Brain microvascular endothelial cell (primary cell): ENCODE results near the gene NOLC1.
A peak's percentile ranks its signal among the peaks of the same experiment; 100 is the strongest.

Source experiments
- DNase-seq: peaks from one replicate; pipeline ENCODE4 v3.0.0-alpha.2; 2020
- H3K27ac ChIP-seq: fragments of 250-450 bp; sonication (Bioruptor Pico); 2 replicates; pipeline ENCODE4 v1.5.1; 2020; ENCODE audit warnings: mild to moderate bottlenecking, moderate library complexity
- H3K27me3 ChIP-seq: fragments of 250-450 bp; sonication (Bioruptor Pico); replicated peaks from 2 replicates; pipeline ENCODE4 v1.5.1; 2020; ENCODE audit warnings: mild to moderate bottlenecking
- H3K36me3 ChIP-seq: fragments of 250-450 bp; sonication (Bioruptor Pico); replicated peaks from 2 replicates; pipeline ENCODE4 v1.5.1; 2020; ENCODE audit warnings: mild to moderate bottlenecking
- H3K4me3 ChIP-seq: 2 replicates; pipeline ENCODE4 v1.5.1; 2011; ENCODE audit warnings: low read depth, mild to moderate bottlenecking, control low read depth, low read length, moderate library complexity
- CTCF ChIP-seq: IDR thresholded peaks from 2 replicates; pipeline ENCODE4 v1.5.1; 2011; ENCODE audit warnings: low read depth, mild to moderate bottlenecking, moderate library complexity, low read length, control low read depth, inconsistent platforms; ENCODE audit errors: missing control alignments
- in situ Hi-C: cut with HindIII; loops from 2 replicates; pipeline ENCODE4 v1.10.0; 2017; ENCODE audit warnings: low sequenced_read_pairs, low pct_ligation_motif_present

NOLC1 gene

GRCh38 chr10:102151774-102152544 lies at the start of gene NOLC1:
Gene NOLC1, plus strand, starts transcription at chr10:102152389. Its CDS starts 22 bp downstream, at chr10:102152411.
- Histone ChIP-seq H3K36me3 (peaks cover 39% of the 10 kb centered on the region), H3K27me3 (no peaks in the 10 kb centered on the region), H3K27ac (peak within 1 kb of the TSS; percentile 95), H3K4me3 (peak within 1 kb of the TSS; percentile 100)
- peak; percentile 98 for DNase-seq
- TF ChIP-seq CTCF, result no peak
- in situ Hi-C loops, result no loop called here

GRCh38 chr10:102102421-102102820 lies 49.8 kb upstream of the NOLC1 start:
- Histone ChIP-seq H3K4me3 (no peak overlapping the region), H3K36me3 (peaks cover 6% of the 10 kb centered on the region), H3K27ac (no peak overlapping the region), H3K27me3 (no peaks in the 10 kb centered on the region)
- in situ Hi-C loops, result no loop called here
- DNase-seq, result no peak
- TF ChIP-seq CTCF, result no peak

GRCh38 chr10:102106998-102107397 lies 45.2 kb upstream of the NOLC1 start:
- Histone ChIP-seq H3K27me3 (no peaks in the 10 kb centered on the region), H3K36me3 (peaks cover 46% of the 10 kb centered on the region), H3K27ac (no peak overlapping the region), H3K4me3 (no peak overlapping the region)
- in situ Hi-C loops, result no loop called here
- no peak for DNase-seq
- no peak for TF ChIP-seq CTCF

- peaks cover 46% of the 10 kb centered on the region for H3K36me3 ChIP-seq
- TF ChIP-seq CTCF, result no peak
- no peak for DNase-seq
- H3K4me3 ChIP-seq, result no peak overlapping the region
- H3K27me3 ChIP-seq, result no peaks in the 10 kb centered on the region
- no peak overlapping the region for H3K27ac ChIP-seq
- in situ Hi-C loops, result no loop called here
Observed at GRCh38 chr10:102109166-102110116, 42.7 kb upstream of the NOLC1 start.

- no peaks in the 10 kb centered on the region for H3K27me3 ChIP-seq
- H3K4me3 ChIP-seq, result no peak overlapping the region
- no peak for TF ChIP-seq CTCF
- DNase-seq, result no peak
- H3K27ac ChIP-seq, result no peak overlapping the region
- in situ Hi-C loops, result no loop called here
- peaks cover 46% of the 10 kb centered on the region for H3K36me3 ChIP-seq
Observed at GRCh38 chr10:102111276-102111675, 40.9 kb upstream of the NOLC1 start.
